NT2/D1 (cell line): ENCODE data around the gene SHLD3.

Experiments used
- SUZ12 ChIP-seq: IDR thresholded peaks from 2 replicates; pipeline ENCODE4 v1.6.1; 2011; ENCODE audit not compliant: insufficient read length, insufficient read depth; ENCODE audit errors: extremely low read depth
- YY1 ChIP-seq: IDR thresholded peaks from 2 replicates; pipeline ENCODE4 v1.6.1; 2011; ENCODE audit not compliant: insufficient read length, insufficient read depth
- ZNF274 ChIP-seq: IDR thresholded peaks from 2 replicates; pipeline ENCODE4 v1.6.1; 2011; ENCODE audit warnings: mild to moderate bottlenecking, low read depth, low read length

DNA sequence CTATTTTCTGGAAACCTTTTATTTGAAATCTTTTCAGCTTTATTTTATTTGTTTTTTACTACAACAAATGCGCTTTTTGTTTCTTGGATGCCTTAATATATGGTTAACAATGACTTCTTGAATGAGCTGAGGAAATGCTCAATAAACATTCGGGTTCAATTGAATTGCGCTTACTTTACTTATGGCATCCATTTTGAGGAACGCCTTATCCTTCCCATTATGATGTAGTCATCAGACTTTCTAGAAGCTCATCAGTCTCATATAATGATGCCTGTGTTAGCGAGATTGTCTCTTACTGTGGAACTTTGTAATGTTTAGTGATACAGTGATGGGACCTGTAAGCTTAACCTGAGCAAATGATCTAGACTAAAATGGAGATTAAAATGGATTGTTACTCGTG, 916 bp downstream of the SHLD3 start:
- no peak for TF ChIP-seq YY1
- TF ChIP-seq SUZ12: no peak
- no peak for TF ChIP-seq ZNF274
